SIG-M5 (cell line): ENCODE data around the gene FNTB.
A peak's percentile ranks its signal among the peaks of the same experiment; 100 is the strongest.

ENCODE experiments used
- DNase-seq: peaks from one replicate; lab custom pipeline; 2025; lab: John Stamatoyannopoulos, UW

The FNTB gene

GRCh38 chr14:64986648-64987437 is at the start of gene FNTB:
FNTB (plus strand) TSS chr14:64986895; CDS start chr14:64986954, 59 bp downstream.
- peak; percentile 83 for DNase-seq

- no peak for DNase-seq
Measured at GRCh38 chr14:64937171-64937820, 49.4 kb upstream of the FNTB start.

- DNase-seq: no peak
Measured at GRCh38 chr14:64937821-64938193, 48.9 kb upstream of the FNTB start.

GRCh38 chr14:64938972-64939816 is 47.5 kb upstream of the FNTB start:
- DNase-seq: no peak

- no peak for DNase-seq
Measured at GRCh38 chr14:64939817-64940190, 46.9 kb upstream of the FNTB start.

- no peak for DNase-seq
Measured at GRCh38 chr14:64940336-64940910, 46.3 kb upstream of the FNTB start.

GRCh38 chr14:64942531-64943111 is 44.1 kb upstream of the FNTB start, which contains the start of gene GPX2:
GPX2 (minus strand) TSS chr14:64942745; CDS start chr14:64942726, 19 bp downstream.
- DNase-seq: no peak

- no peak for DNase-seq
Measured at GRCh38 chr14:64943556-64943955, 43.1 kb upstream of the FNTB start.

- DNase-seq: no peak
Measured at GRCh38 chr14:64944041-64944440, 42.7 kb upstream of the FNTB start.

- DNase-seq: no peak
Measured at GRCh38 chr14:64944861-64945260, 41.8 kb upstream of the FNTB start.

- DNase-seq: no peak
Measured at GRCh38 chr14:64945431-64946178, 41.1 kb upstream of the FNTB start.

GRCh38 chr14:64946310-64947045 is 40.2 kb upstream of the FNTB start:
- DNase-seq: no peak

- DNase-seq: no peak
Measured at GRCh38 chr14:64947710-64948611, 38.7 kb upstream of the FNTB start.

- no peak for DNase-seq
Measured at GRCh38 chr14:64948612-64949210, 38.0 kb upstream of the FNTB start.

- DNase-seq: no peak
Measured at GRCh38 chr14:64950889-64951288, 35.8 kb upstream of the FNTB start.

- DNase-seq: no peak
Measured at GRCh38 chr14:64951291-64951690, 35.4 kb upstream of the FNTB start.

- no peak for DNase-seq
Measured at GRCh38 chr14:64951724-64952123, 35.0 kb upstream of the FNTB start.

GRCh38 chr14:64952598-64953309 is 33.9 kb upstream of the FNTB start:
- no peak for DNase-seq
